Measurements from ENCODE around the gene PPAT. TPM values are rescaled to one million over a fixed set of nuclear protein-coding genes. Genes with fewer than 3 reads are reported as not detected.
"Not testable (repeated sequence)": the region's sequence is repeated elsewhere in the genome, so short reads cannot be mapped to it uniquely, and the experiment has no call there.

The PPAT gene
- total RNA-seq, 1 donor from 2014 or later, result 14.0 TPM

DNA sequence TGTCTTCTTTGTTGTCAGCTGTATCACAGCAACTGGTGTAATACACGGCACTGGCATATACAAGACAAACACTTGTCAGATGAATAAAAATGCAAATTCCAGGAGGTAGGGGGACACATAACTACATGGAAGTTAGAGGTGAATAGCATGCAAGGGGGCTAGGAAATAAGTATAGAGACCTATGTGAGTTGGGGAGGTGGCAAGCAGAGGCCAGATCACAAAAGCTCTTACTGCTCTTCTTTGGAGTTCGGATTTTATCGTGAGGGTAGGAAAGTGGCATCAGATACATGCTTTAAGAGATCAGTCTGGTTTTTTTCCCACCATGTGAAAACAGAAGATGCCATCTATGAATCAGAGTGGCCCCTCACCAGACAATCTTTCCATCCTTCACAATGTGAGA, 29.2 kb upstream of the PPAT start:
- no peaks in the 10 kb centered on the region for H3K27me3 Mint-ChIP-seq (ENCODE audit: unreplicated experiment)
- peak overlapping the region; percentile 39 for H3K27ac Mint-ChIP-seq (ENCODE audit: unreplicated experiment)
- H3K36me3 Mint-ChIP-seq (ENCODE audit: unreplicated experiment), result peaks cover 17% of the 10 kb centered on the region
- H3K4me3 Mint-ChIP-seq (ENCODE audit: unreplicated experiment), result no peak overlapping the region
- DNase-seq (ENCODE audit: extremely low spot score, unreplicated experiment), result no peak
- peaks cover 42% of the 10 kb centered on the region for H3K4me1 Mint-ChIP-seq (ENCODE audit: unreplicated experiment)
- TF ChIP-seq, protein P1, sequence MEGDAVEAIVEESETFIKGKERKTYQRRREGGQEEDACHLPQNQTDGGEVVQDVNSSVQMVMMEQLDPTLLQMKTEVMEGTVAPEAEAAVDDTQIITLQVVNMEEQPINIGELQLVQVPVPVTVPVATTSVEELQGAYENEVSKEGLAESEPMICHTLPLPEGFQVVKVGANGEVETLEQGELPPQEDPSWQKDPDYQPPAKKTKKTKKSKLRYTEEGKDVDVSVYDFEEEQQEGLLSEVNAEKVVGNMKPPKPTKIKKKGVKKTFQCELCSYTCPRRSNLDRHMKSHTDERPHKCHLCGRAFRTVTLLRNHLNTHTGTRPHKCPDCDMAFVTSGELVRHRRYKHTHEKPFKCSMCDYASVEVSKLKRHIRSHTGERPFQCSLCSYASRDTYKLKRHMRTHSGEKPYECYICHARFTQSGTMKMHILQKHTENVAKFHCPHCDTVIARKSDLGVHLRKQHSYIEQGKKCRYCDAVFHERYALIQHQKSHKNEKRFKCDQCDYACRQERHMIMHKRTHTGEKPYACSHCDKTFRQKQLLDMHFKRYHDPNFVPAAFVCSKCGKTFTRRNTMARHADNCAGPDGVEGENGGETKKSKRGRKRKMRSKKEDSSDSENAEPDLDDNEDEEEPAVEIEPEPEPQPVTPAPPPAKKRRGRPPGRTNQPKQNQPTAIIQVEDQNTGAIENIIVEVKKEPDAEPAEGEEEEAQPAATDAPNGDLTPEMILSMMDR (IDR thresholded peaks at IDR 0.05), result no peak
- H3K9me3 Mint-ChIP-seq (ENCODE audit: unreplicated experiment), result no peaks in the 10 kb centered on the region

DNA sequence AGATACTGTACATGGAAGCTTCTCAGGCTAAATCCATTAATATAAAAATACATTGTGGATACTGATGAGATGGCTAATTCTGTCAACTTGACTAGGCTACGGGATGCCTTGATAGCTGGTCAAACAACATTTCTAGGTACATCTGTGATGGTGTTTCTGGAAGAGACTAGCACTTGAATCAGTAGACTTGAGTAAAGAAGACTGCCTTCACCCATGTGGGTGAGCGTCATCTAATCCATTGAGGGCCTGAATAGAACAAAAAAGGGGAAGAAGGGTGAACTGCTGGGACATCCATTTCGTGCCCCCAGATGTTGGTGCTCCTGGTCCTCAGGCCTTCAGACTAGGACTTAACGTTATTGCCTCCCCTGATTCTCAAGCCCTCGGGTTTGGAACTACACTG, 28.3 kb upstream of the PPAT start:
- Mint-ChIP-seq H3K4me1 (ENCODE audit: unreplicated experiment) (peaks cover 34% of the 10 kb centered on the region), H3K27ac (ENCODE audit: unreplicated experiment) (no peak overlapping the region), H3K36me3 (ENCODE audit: unreplicated experiment) (peaks cover 18% of the 10 kb centered on the region), H3K27me3 (ENCODE audit: unreplicated experiment) (no peaks in the 10 kb centered on the region), H3K9me3 (ENCODE audit: unreplicated experiment) (no peaks in the 10 kb centered on the region), H3K4me3 (ENCODE audit: unreplicated experiment) (no peak overlapping the region)
- DNase-seq (ENCODE audit: extremely low spot score, unreplicated experiment), result no peak
- TF ChIP-seq, protein P1 (IDR thresholded peaks at IDR 0.05), result no peak

DNA sequence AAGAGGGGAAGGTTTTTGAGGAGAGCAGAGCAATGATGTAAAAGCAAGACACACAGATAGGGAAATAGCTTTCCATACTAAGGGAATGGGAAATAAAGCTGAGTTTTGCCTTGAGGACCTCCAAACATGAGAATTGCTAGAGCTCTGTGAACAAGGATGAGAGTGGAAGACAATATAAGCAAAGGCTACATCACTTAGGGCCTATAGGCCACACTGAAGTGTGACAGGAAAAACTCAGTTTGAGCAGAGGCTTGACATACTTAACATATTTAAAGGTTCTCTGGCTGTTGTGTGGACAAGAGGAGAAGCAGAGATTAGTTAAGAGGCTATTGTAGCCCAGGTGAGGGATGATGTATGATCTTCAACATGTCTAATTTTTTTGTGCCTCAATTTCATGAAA, 26.7 kb upstream of the PPAT start:
- TF ChIP-seq, protein P1 (IDR thresholded peaks at IDR 0.05), result no peak
- Mint-ChIP-seq H3K9me3 (ENCODE audit: unreplicated experiment) (no peaks in the 10 kb centered on the region), H3K27ac (ENCODE audit: unreplicated experiment) (no peak overlapping the region)

DNA sequence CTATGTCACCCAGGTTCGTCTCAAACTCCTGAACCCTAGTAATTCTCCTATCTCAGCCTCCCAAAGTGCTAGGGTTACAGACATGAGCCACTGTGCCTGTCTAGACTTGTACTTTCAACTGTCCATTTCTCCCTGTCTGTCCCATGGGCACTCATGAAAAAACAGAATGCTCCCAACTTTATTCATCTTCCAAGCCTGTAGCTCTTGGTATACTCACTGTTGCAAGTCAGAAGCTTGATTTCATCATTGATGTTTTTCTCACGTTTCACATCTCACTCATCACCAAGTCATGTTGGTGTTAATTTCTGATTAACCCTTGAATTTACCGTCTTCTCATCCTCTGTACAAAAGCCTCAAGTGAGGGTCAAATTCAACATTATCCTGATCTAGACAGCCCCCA, 24.7 kb upstream of the PPAT start:
- Mint-ChIP-seq H3K27me3 (ENCODE audit: unreplicated experiment) (no peaks in the 10 kb centered on the region), H3K4me3 (ENCODE audit: unreplicated experiment) (no peak overlapping the region), H3K9me3 (ENCODE audit: unreplicated experiment) (no peaks in the 10 kb centered on the region), H3K27ac (ENCODE audit: unreplicated experiment) (no peak overlapping the region), H3K36me3 (ENCODE audit: unreplicated experiment) (peaks cover 31% of the 10 kb centered on the region), H3K4me1 (ENCODE audit: unreplicated experiment) (peaks cover 8% of the 10 kb centered on the region)
- DNase-seq (ENCODE audit: extremely low spot score, unreplicated experiment), result no peak
- TF ChIP-seq, protein P1 (IDR thresholded peaks at IDR 0.05), result no peak

More for the DNA sequence above, 26.7 kb upstream of the PPAT start:
- Mint-ChIP-seq H3K36me3 (ENCODE audit: unreplicated experiment) (peaks cover 20% of the 10 kb centered on the region), H3K4me1 (ENCODE audit: unreplicated experiment) (peaks cover 25% of the 10 kb centered on the region), H3K4me3 (ENCODE audit: unreplicated experiment) (no peak overlapping the region), H3K27me3 (ENCODE audit: unreplicated experiment) (no peaks in the 10 kb centered on the region)
- DNase-seq (ENCODE audit: extremely low spot score, unreplicated experiment), result no peak

DNA sequence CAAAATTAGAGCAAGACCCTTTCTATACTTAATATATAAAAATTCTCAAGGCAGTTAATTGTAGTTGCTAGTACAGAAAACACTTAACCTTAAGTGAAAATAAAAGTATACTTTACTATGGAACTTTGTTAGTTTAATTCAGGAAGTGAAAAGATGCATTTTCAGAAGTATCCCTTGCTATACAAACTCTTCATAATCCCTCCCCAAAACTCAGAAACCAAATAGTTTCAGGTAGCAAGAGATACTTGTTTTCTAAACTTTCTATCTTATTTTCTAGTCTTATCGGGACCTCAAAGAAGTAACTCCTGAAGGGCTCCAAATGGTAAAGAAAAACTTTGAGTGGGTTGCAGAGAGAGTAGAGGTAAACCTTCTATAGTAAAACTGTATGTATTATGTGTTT, 14.9 kb upstream of the PPAT start:
- peaks cover 48% of the 10 kb centered on the region for H3K36me3 Mint-ChIP-seq (ENCODE audit: unreplicated experiment)
- TF ChIP-seq, protein P1 (IDR thresholded peaks at IDR 0.05), result no peak
- H3K27me3 Mint-ChIP-seq (ENCODE audit: unreplicated experiment), result no peaks in the 10 kb centered on the region
- DNase-seq (ENCODE audit: extremely low spot score, unreplicated experiment), result no peak
- H3K27ac Mint-ChIP-seq (ENCODE audit: unreplicated experiment), result no peak overlapping the region
- no peaks in the 10 kb centered on the region for H3K4me1 Mint-ChIP-seq (ENCODE audit: unreplicated experiment)
- H3K4me3 Mint-ChIP-seq (ENCODE audit: unreplicated experiment), result no peak overlapping the region
- no peaks in the 10 kb centered on the region for H3K9me3 Mint-ChIP-seq (ENCODE audit: unreplicated experiment)

DNA sequence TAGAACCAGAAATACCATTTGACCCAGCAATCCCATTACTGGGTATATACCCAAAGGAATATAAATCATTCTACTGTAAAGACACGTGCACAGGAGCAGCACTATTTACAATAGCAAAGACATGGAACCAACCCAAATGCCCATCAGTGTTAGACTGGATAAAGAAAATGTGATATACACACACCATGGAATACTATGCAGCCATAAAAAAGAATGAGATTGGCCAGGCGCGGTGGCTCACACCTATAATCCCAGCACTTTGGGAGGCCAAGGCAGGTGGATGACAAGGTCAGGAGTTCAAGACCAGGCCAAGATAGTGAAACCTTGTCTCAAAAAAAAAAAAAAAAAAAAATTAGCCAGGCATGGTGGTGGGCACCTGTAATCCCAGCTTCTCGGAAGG, 14.1 kb upstream of the PPAT start:
- not testable (repeated sequence) for H3K4me3 Mint-ChIP-seq (ENCODE audit: unreplicated experiment); H3K27ac Mint-ChIP-seq (ENCODE audit: unreplicated experiment); H3K27me3 Mint-ChIP-seq (ENCODE audit: unreplicated experiment); H3K4me1 Mint-ChIP-seq (ENCODE audit: unreplicated experiment); DNase-seq (ENCODE audit: extremely low spot score, unreplicated experiment); H3K9me3 Mint-ChIP-seq (ENCODE audit: unreplicated experiment)
- H3K36me3 Mint-ChIP-seq (ENCODE audit: unreplicated experiment), result peaks cover 45% of the 10 kb centered on the region
